NCI-H2196 (cell line): Measurements from ENCODE around the gene NDUFB2.
A peak's percentile ranks its signal among the peaks of the same experiment; 100 is the strongest.
"Not testable (repeated sequence)": the region's sequence is repeated elsewhere in the genome, so short reads cannot be mapped to it uniquely, and the experiment has no call there.

Experiments
- DNase-seq: peaks from one replicate; lab custom pipeline; 2025; ENCODE audit not compliant: unreplicated experiment; lab: John Stamatoyannopoulos, UW

Gene NDUFB2

GRCh38 chr7:140689199-140690152, 7.0 kb upstream of the NDUFB2 start:
- no peak for DNase-seq

- no peak for DNase-seq
These were observed 5.0 kb upstream of the NDUFB2 start for GRCh38 chr7:140691376-140692045.

- not testable (repeated sequence) for DNase-seq
These were observed 2.7 kb upstream of the NDUFB2 start for GRCh38 chr7:140693849-140694248.

- no peak for DNase-seq
These were observed 1.9 kb upstream of the NDUFB2 start for GRCh38 chr7:140694592-140694991.

GRCh38 chr7:140695381-140695780, 1.1 kb upstream of the NDUFB2 start:
- DNase-seq: no peak

- DNase-seq: peak; percentile 96
These were observed 356 bp upstream of the NDUFB2 start for GRCh38 chr7:140696024-140696679.

GRCh38 chr7:140697447-140698143, 1.1 kb downstream of the NDUFB2 start:
- DNase-seq: no peak

- no peak for DNase-seq
These were observed 2.0 kb downstream of the NDUFB2 start for GRCh38 chr7:140698477-140698876.

GRCh38 chr7:140702774-140703173, 6.3 kb downstream of the NDUFB2 start:
- no peak for DNase-seq

GRCh38 chr7:140704205-140704604, 7.7 kb downstream of the NDUFB2 start:
- DNase-seq: no peak

- DNase-seq: no peak
These were observed 10.6 kb downstream of the NDUFB2 start for GRCh38 chr7:140707132-140707531.

- not testable (repeated sequence) for DNase-seq
These were observed 12.3 kb downstream of the NDUFB2 start for GRCh38 chr7:140708764-140709163.

GRCh38 chr7:140712392-140712791, 15.9 kb downstream of the NDUFB2 start:
- DNase-seq: not testable (repeated sequence)

GRCh38 chr7:140714331-140715040, 18.0 kb downstream of the NDUFB2 start:
- DNase-seq: no peak

- DNase-seq: peak; percentile 16
These were observed 23.2 kb downstream of the NDUFB2 start for GRCh38 chr7:140719721-140720120.

- DNase-seq: no peak
These were observed 25.7 kb downstream of the NDUFB2 start for GRCh38 chr7:140722254-140722653.

GRCh38 chr7:140723006-140723405, 26.5 kb downstream of the NDUFB2 start:
- no peak for DNase-seq

GRCh38 chr7:140723574-140723973, 27.1 kb downstream of the NDUFB2 start:
- no peak for DNase-seq

- DNase-seq: no peak
These were observed 28.2 kb downstream of the NDUFB2 start for GRCh38 chr7:140724706-140725105.

- DNase-seq: peak; percentile 9
These were observed 29.8 kb downstream of the NDUFB2 start for GRCh38 chr7:140726281-140726680.
